Stimulated activated naive CD8-positive, alpha-beta T cell treated with anti-CD3 and anti-CD28 coated beads, Interleukin-15, amount 100 ng/mL, for 72 hours (primary cell): ENCODE measurements around the gene MON2.

Experiments used
- ATAC-seq: fragments of 150-1000 bp; cut with Tn5 transposase; 2 replicates; pipeline ENCODE4 v1.10.0; 2021; ENCODE audit warnings: mild to moderate bottlenecking, moderate library complexity
- DNase-seq, 2 donors: peaks; one replicate each; pipeline ENCODE4 v3.0.0; 2021 to 2022
- H3K27ac Mint-ChIP-seq, 2 donors: one replicate each; pipeline ENCODE4 v1.8.0; 2022; ENCODE audit warnings: mild to moderate bottlenecking in 2 of 2, mixed read lengths in 2 of 2, moderate library complexity in 2 of 2
- H3K27me3 Mint-ChIP-seq: one replicate; pipeline ENCODE4 v1.8.0; 2022; ENCODE audit warnings: mixed read lengths
- H3K4me1 Mint-ChIP-seq: one replicate; pipeline ENCODE4 v1.8.0; 2022; ENCODE audit warnings: mild to moderate bottlenecking, mixed read lengths
- H3K4me3 Mint-ChIP-seq, 2 donors: one replicate each; pipeline ENCODE4 v1.8.0; 2022; ENCODE audit warnings: mild to moderate bottlenecking in 2 of 2, mixed read lengths in 2 of 2, moderate library complexity in 1 of 2
- H3K9me3 Mint-ChIP-seq, 2 donors: one replicate each; pipeline ENCODE4 v1.8.0; 2022; ENCODE audit warnings: mixed read lengths in 2 of 2

MON2 gene

GRCh38 chr12:62640910-62641448 lies 174.4 kb downstream of the MON2 start:
- Mint-ChIP-seq H3K9me3 (no peaks in the 10 kb centered on the region), H3K27me3 (no peaks in the 10 kb centered on the region), H3K4me1 (peaks cover 26% of the 10 kb centered on the region), H3K27ac (peak overlapping the region; percentile 74 to 94), H3K4me3 (peak overlapping the region; percentile 56 to 82)
- DNase-seq (peak; percentile 32 to 60), ATAC-seq (peak; percentile 99)

DNA sequence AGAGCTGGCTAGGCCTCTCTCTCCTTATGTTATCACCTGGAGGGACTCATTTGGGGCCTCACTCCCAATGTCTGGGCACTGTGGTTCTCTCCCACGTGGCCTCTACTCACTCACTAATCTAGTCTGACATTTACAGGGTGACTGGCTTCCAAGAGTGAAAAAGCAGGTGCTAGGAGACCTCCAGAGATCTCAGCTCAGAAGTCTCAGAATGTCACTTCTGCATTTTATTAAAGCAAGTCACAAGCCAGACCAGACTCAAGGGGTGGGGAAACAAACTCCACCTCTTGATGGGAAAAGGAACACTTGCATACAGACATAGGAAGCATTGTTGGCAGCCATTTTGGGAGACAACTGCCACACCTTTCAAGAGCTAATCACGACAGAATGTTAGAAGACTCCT lies 175.9 kb downstream of the MON2 start:
- H3K4me1 Mint-ChIP-seq, result peaks cover 26% of the 10 kb centered on the region
- H3K9me3 Mint-ChIP-seq, result no peaks in the 10 kb centered on the region
- H3K4me3 Mint-ChIP-seq, result no peak overlapping the region
- peak overlapping the region in 1 of 2 donors; percentile 46 for H3K27ac Mint-ChIP-seq
- no peak for ATAC-seq
- DNase-seq, result no peak
- peaks cover 12% of the 10 kb centered on the region for H3K27me3 Mint-ChIP-seq

DNA sequence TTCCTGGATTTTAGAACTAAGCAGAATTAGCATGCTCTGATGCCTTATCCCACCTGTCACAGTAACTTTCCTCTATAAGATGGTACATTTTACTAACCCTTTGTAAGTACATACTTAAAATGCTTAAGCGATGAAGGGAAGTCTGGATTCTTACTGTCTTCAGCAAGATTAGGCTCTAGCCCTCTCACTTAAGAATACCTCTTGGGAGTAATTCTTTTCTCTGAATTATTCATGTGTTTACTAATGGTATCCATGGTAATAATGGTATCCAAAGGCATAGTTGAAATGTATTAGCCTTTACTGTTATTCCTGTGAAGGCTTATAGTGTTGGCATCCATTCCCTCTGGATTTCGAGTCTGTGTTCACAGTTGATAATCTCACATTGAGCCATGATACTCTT lies 176.9 kb downstream of the MON2 start:
- DNase-seq (no peak), ATAC-seq (no peak)
- Mint-ChIP-seq H3K27me3 (peaks cover 12% of the 10 kb centered on the region), H3K27ac (no peak overlapping the region), H3K9me3 (no peaks in the 10 kb centered on the region), H3K4me1 (peaks cover 26% of the 10 kb centered on the region), H3K4me3 (no peak overlapping the region)

GRCh38 chr12:62646566-62646965 lies 179.9 kb downstream of the MON2 start:
- no peaks in the 10 kb centered on the region for H3K9me3 Mint-ChIP-seq
- H3K27ac Mint-ChIP-seq, result no peak overlapping the region
- no peak overlapping the region for H3K4me3 Mint-ChIP-seq
- DNase-seq (no peak), ATAC-seq (no peak)
- H3K27me3 Mint-ChIP-seq, result peaks cover 12% of the 10 kb centered on the region
- H3K4me1 Mint-ChIP-seq, result peaks cover 13% of the 10 kb centered on the region

DNA sequence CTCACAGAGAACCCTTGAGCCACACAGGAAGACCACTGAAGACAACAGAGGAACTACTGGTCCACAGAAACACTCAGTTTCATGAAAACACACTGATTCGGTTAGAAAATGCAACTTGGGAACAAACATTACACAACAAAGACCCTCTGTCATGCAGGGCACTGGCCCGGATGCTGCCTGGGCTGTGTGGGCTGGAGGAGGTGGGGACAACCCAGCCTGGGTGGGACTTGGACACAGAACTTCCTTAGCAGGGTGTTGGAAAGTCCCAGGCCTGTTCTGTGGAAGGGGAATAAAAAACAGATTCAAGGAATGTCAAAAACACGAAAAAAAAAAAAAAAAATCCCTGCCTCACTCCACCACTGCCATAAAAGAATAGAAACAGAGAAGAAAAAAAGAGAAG lies 181.0 kb downstream of the MON2 start:
- DNase-seq (no peak), ATAC-seq (no peak)
- H3K27ac Mint-ChIP-seq, result no peak overlapping the region
- peaks cover 12% of the 10 kb centered on the region for H3K27me3 Mint-ChIP-seq
- H3K4me3 Mint-ChIP-seq, result no peak overlapping the region
- peaks cover 2% of the 10 kb centered on the region for H3K4me1 Mint-ChIP-seq
- no peaks in the 10 kb centered on the region for H3K9me3 Mint-ChIP-seq

DNA sequence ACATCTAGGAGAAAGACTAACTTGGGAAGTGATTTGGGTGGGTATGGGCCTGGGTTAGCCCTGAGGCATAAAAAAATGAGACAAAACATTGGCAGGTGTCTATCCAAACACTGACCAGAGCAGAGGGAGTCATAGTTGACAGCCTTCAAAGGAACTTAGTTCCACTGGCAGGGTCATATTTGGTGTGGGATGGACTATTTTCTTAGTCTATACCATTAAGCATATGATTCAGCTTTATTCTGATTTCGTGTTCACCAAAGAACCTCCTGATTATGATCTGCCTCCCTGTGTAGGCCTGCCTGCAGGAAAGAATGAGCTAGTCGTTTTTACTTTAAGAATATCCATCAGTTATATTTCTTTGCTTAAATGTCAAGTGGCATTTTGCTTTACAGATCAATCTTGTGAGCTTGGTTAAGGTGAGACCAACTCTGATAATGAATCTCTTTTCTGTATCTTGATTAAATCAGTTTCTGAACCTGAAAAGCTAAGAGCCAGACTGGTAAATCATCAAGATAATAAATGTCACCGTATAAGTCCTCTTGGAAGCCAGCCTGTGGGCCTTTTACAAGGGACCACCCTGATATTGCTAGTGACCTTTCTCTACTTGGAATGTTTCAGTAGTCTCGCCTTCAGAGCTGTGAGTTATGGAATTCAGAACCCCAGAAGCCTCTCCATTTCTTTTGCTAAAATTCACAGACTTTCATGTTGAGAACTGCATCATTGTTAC lies 182.9 kb downstream of the MON2 start:
- Mint-ChIP-seq H3K27ac (no peak overlapping the region), H3K27me3 (peaks cover 30% of the 10 kb centered on the region), H3K9me3 (no peaks in the 10 kb centered on the region), H3K4me3 (no peak overlapping the region), H3K4me1 (peaks cover 8% of the 10 kb centered on the region)
- DNase-seq (no peak), ATAC-seq (no peak)
